HepG2 (cell line): ENCODE results near the gene SGMS1.

ENCODE experiments used
- KAT8 ChIP-seq: IDR thresholded peaks from 2 replicates; pipeline ENCODE4 v1.6.1; 2016; ENCODE audit warnings: missing genetic modification reagents, missing compliant biosample characterization
- RAD21 ChIP-seq: fragments of 450-650 bp; formaldehyde crosslinking; IDR thresholded peaks from 2 replicates; pipeline ENCODE4 v1.5.0; 2020; ENCODE audit warnings: mild to moderate bottlenecking
- SMAD3 ChIP-seq: sonication (generic); formaldehyde crosslinking; IDR thresholded peaks from 2 replicates; pipeline ENCODE4 v1.4.0; 2020; ENCODE audit warnings: missing genetic modification reagents
- ZSCAN30 ChIP-seq: sonication (generic); formaldehyde crosslinking; IDR thresholded peaks from 2 replicates; pipeline ENCODE4 v1.5.0; 2020; ENCODE audit warnings: mild to moderate bottlenecking, missing genetic modification reagents
- TF ChIP-seq, protein P1 (sequence below), 2 experiments: fragments of 450-650 bp in 1 of 2; sonication (generic) in 1 of 2; formaldehyde crosslinking; IDR thresholded peaks; 2 replicates each; pipeline versions ENCODE4 v1.5.0 to v1.8.0; 2020 to 2022; ENCODE audit warnings: mild to moderate bottlenecking in 1 of 2, missing genetic modification reagents in 1 of 2

DNA sequence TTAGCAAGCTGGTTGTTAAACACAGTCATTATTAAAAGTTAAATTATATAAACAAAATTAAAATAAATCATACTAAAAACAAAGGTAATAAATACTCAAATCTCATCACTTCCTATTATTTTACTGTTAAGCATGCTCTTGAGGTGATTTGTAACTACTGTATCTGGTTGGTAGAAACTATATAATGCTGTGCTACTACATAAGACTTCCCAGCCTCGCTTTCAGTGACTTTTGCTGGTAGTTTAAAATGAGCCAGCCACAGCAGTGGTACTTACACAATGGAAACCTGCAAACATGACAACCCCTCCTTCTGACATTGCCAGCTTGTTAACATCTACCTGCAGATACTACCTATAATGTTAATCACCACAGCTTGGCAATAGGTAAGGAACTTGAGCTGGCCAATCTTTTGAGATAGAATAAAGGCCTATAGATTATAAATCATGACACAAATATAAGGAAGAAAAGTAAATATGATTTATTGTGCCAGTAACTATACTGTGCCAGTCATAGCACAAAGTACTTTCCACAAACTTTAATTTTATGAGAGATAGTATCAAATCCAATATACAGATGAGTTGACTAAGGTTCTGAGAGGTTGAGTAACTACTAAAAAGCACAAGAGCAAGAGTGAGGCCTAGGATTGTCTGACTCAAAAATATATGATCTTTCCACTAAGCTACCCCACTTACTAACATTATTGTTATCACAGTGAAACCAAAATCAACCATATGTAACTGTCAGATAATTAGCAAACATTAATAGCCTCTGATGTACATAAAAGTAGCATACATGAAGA lies 191.3 kb downstream of the SGMS1 start:
- no peak for TF ChIP-seq RAD21 (CRISPR knock-in tag)
- TF ChIP-seq KAT8 (CRISPR knock-in tag): no peak
- no peak for TF ChIP-seq SMAD3 (CRISPR knock-in tag)
- TF ChIP-seq ZSCAN30 (CRISPR knock-in tag): no peak
- TF ChIP-seq, protein P1, sequence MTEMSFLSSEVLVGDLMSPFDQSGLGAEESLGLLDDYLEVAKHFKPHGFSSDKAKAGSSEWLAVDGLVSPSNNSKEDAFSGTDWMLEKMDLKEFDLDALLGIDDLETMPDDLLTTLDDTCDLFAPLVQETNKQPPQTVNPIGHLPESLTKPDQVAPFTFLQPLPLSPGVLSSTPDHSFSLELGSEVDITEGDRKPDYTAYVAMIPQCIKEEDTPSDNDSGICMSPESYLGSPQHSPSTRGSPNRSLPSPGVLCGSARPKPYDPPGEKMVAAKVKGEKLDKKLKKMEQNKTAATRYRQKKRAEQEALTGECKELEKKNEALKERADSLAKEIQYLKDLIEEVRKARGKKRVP (CRISPR knock-in tag; IDR thresholded peaks at IDR 0.05): no peak
